Measurements from ENCODE around the gene ALDH8A1. TPM values are rescaled to one million over a fixed set of nuclear protein-coding genes. Genes with fewer than 3 reads are reported as not detected.

The ALDH8A1 gene
- total RNA-seq, 1 donor from 2014 or later = 0.53 TPM

- Mint-ChIP-seq H3K27me3 (no peaks in the 10 kb centered on the region), H3K4me3 (no peak overlapping the region), H3K36me3 (ENCODE audit: low read depth) (no peaks in the 10 kb centered on the region), H3K4me1 (peaks cover 23% of the 10 kb centered on the region), H3K27ac (no peak overlapping the region), H3K9me3 (peaks cover 11% of the 10 kb centered on the region)
- ATAC-seq (ENCODE audit: low read depth) = no peak
- no peak for DNase-seq
- ChIA-PET CTCF (interaction anchor here (1.2 to 1.3 kb wide), 2 partner anchors 11 to 70 kb away, joined by 3 to 5 read pairs; no protein-coding TSS in a partner anchor), POLR2A (no interaction called here)
- intact Hi-C loops (cut with micrococcal nuclease) = no loop called here
- TF ChIP-seq CTCF (IDR thresholded peaks at IDR 0.05) = no peak
Observed at GRCh38 chr6:134870677-134871498, 79.0 kb downstream of the ALDH8A1 start.

DNA sequence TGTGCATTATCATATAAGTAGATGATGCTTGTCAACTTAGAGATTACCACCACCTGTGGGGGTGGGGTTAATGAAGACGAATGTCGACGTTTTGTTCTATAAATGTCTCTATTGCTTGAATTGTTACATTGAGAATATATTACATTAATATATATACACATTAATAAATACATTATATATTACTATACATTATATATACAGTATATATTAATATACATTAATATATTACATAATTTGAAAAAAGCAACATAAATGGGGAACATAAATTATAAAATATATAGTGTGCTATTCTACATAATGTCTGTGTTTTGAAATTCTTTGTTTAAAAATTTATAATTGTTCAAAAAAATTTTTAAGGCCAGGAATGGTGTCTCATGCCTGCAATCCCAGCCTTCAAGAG, 81.1 kb downstream of the ALDH8A1 start:
- ChIA-PET CTCF (no interaction called here), POLR2A (no interaction called here)
- intact Hi-C loops (cut with micrococcal nuclease) = no loop called here
- TF ChIP-seq CTCF (IDR thresholded peaks at IDR 0.05) = no peak
- DNase-seq (no peak), ATAC-seq (ENCODE audit: low read depth) (no peak)
- Mint-ChIP-seq H3K4me1 (peaks cover 17% of the 10 kb centered on the region), H3K9me3 (no peaks in the 10 kb centered on the region), H3K4me3 (no peak overlapping the region), H3K27ac (no peak overlapping the region), H3K36me3 (ENCODE audit: low read depth) (no peaks in the 10 kb centered on the region), H3K27me3 (no peaks in the 10 kb centered on the region)

Other genes with a start within 250 kb of the ALDH8A1 start
- gene HBS1L, start 104.7 kb upstream of the ALDH8A1 start, total RNA-seq = 60.2 and 67.5 TPM in 2 replicates
- gene MYB, start 231.2 kb upstream of the ALDH8A1 start, total RNA-seq = 2.8 and 3.2 TPM in 2 replicates